BE2C (cell line): ENCODE measurements around the gene AP5Z1.

Source experiments
- DNase-seq: peaks from one replicate; pipeline ENCODE4 v3.0.0-alpha.2; 2020
- H3K27me3 ChIP-seq: fragments of 250-450 bp; sonication (Bioruptor Pico); 2 replicates; pipeline ENCODE4 v1.5.1; 2020; ENCODE audit warnings: mild to moderate bottlenecking
- H3K36me3 ChIP-seq: fragments of 250-450 bp; sonication (Bioruptor Pico); 2 replicates; pipeline ENCODE4 v1.5.1; 2020; ENCODE audit warnings: mild to moderate bottlenecking
- H3K4me1 ChIP-seq: fragments of 250-450 bp; sonication (Bioruptor Pico); 2 replicates; pipeline ENCODE4 v1.5.1; 2020
- H3K4me3 ChIP-seq: 2 replicates; pipeline ENCODE4 v1.5.1; 2011; ENCODE audit warnings: low read depth, low read length
- H3K9me3 ChIP-seq: fragments of 250-450 bp; sonication (Bioruptor Pico); 2 replicates; pipeline ENCODE4 v1.5.1; 2020
- TF ChIP-seq, protein P1 (sequence below): IDR thresholded peaks from 2 replicates; pipeline ENCODE4 v1.5.1; 2012; ENCODE audit warnings: mild to moderate bottlenecking, low read depth, low read length

Gene AP5Z1

GRCh38 chr7:4762121-4763055 is 13.0 kb upstream of the AP5Z1 start:
- peaks cover 76% of the 10 kb centered on the region for H3K36me3 ChIP-seq
- H3K27me3 ChIP-seq, result no peaks in the 10 kb centered on the region
- no peaks in the 10 kb centered on the region for H3K9me3 ChIP-seq
- H3K4me3 ChIP-seq, result no peak overlapping the region
- no peak for DNase-seq
- no peaks in the 10 kb centered on the region for H3K4me1 ChIP-seq
- TF ChIP-seq, protein P1, sequence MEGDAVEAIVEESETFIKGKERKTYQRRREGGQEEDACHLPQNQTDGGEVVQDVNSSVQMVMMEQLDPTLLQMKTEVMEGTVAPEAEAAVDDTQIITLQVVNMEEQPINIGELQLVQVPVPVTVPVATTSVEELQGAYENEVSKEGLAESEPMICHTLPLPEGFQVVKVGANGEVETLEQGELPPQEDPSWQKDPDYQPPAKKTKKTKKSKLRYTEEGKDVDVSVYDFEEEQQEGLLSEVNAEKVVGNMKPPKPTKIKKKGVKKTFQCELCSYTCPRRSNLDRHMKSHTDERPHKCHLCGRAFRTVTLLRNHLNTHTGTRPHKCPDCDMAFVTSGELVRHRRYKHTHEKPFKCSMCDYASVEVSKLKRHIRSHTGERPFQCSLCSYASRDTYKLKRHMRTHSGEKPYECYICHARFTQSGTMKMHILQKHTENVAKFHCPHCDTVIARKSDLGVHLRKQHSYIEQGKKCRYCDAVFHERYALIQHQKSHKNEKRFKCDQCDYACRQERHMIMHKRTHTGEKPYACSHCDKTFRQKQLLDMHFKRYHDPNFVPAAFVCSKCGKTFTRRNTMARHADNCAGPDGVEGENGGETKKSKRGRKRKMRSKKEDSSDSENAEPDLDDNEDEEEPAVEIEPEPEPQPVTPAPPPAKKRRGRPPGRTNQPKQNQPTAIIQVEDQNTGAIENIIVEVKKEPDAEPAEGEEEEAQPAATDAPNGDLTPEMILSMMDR, result no peak

DNA sequence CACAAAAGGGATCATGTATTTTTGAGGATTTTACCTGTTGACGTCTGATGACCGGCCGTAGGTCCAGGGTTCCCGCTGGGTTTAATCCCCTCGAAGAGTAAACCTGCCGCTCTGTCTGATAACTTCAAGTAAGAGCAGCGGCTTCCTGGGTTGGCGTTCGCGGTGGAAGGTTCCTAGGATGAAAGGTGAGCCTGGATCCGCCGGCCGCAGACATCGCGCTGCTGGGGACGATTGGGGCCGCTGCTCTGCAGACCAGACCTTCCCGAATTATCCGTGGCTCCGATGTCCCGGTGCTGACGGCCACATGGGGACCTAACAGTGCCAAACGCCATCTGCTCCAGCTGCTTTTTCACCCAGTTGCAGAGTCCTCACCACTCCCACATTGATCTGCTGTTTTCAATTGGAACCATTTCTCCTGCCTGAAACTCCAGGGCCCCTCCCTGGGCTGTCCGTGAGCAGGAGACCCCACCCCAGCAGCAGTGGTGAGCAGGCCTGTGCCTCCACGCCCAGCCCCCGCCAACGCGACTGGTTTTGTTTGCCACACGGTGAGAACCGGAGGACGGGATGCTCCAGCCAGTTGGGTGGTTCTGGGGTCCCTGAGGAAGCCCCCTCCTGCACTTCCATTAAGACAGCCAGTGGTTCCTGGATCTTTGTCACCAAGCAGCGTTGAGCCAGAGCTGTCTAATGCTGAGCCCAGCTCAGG is 12.2 kb upstream of the AP5Z1 start:
- Histone ChIP-seq H3K4me1 (no peaks in the 10 kb centered on the region), H3K27me3 (no peaks in the 10 kb centered on the region), H3K9me3 (no peaks in the 10 kb centered on the region), H3K36me3 (peaks cover 72% of the 10 kb centered on the region), H3K4me3 (no peak overlapping the region)
- DNase-seq, result no peak
- TF ChIP-seq, protein P1, result no peak

DNA sequence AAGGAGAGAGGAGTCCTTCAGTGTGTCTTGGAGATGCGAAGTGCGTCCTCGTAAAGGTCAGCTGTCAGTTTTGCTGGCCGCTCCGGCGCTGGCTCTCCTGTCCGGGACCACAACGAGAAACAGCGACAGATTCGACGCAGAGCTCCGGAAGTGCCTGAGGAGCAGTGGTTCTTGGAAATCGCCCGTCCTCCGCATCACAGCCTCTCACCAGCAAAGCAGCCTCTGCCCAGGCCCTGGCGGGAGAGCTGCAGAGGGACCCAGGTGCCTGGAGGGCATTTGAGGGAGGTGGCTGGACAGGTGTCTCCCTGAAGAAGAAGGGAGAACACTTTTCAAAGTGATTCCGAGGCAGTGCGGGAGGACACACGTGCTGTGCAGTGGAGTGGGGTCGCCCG is 11.6 kb upstream of the AP5Z1 start:
- Histone ChIP-seq H3K9me3 (no peaks in the 10 kb centered on the region), H3K4me3 (no peak overlapping the region), H3K36me3 (peaks cover 71% of the 10 kb centered on the region), H3K27me3 (no peaks in the 10 kb centered on the region), H3K4me1 (no peaks in the 10 kb centered on the region)
- TF ChIP-seq, protein P1, result no peak
- DNase-seq, result no peak

GRCh38 chr7:4764402-4765007 is 10.9 kb upstream of the AP5Z1 start:
- TF ChIP-seq, protein P1, result no peak
- H3K4me1 ChIP-seq, result no peaks in the 10 kb centered on the region
- no peak for DNase-seq
- H3K9me3 ChIP-seq, result no peaks in the 10 kb centered on the region
- H3K27me3 ChIP-seq, result no peaks in the 10 kb centered on the region
- H3K4me3 ChIP-seq, result no peak overlapping the region
- peaks cover 64% of the 10 kb centered on the region for H3K36me3 ChIP-seq

DNA sequence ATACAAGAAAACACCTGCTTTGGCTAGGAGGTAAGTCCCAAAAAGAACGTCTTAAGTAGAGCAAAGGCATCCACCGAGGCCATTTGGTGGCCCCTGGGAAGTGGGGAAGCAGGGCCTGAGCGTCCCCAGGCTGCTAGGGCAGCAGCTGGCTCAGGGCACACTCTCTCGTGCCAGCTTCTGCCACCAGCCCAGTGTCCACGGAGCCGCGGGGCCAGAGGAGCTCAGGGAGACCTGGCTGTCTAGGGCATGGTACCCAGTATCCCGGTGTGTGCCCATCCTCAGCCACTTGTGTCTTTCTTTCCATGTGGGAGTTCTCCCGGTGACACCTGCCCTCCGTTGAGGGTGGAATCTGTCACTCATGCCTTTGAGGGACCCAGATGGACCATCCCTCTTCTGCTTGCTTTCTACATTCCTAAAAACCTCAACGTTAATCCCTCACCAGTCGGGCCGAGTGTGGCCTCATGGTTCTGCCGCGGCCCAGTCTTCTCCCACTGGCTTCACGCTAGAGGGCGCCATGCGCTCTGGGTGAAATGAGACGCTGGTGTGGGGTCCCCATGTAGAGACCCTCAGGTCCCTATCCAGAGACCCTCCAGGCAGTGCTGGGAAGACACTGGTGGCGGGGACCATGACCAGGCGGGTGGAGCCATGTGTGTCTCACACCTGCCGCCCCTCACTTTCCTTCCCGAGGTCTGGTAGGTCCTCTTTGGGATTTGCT is 9.5 kb upstream of the AP5Z1 start:
- peaks cover 54% of the 10 kb centered on the region for H3K36me3 ChIP-seq
- DNase-seq, result no peak
- H3K9me3 ChIP-seq, result no peaks in the 10 kb centered on the region

More for the DNA sequence above, 9.5 kb upstream of the AP5Z1 start:
- Histone ChIP-seq H3K4me3 (no peak overlapping the region), H3K27me3 (no peaks in the 10 kb centered on the region), H3K4me1 (no peaks in the 10 kb centered on the region)
- TF ChIP-seq, protein P1, result peak; percentile 17; the same call in 1 of the 2 replicates
